Ovary (tissue), 9 donors: Measurements from ENCODE around the gene HRH2. TPM values are rescaled to one million over a fixed set of nuclear protein-coding genes. Genes with fewer than 3 reads are reported as not detected.

ENCODE experiments used
- DNase-seq, 5 donors: peaks; one replicate each; pipeline ENCODE4 v3.0.0-alpha.2; 2019 to 2020
- H3K27ac ChIP-seq, 2 donors: fragments of 200-600 bp; one replicate each; pipeline versions ENCODE4 v1.5.1 to v1.8.0; 2019 to 2022
- H3K27me3 ChIP-seq: fragments of 200-600 bp; one replicate; pipeline ENCODE4 v1.8.0; 2022
- H3K36me3 ChIP-seq: fragments of 200-600 bp; sonication (generic); one replicate; pipeline ENCODE4 v1.5.1; 2019
- H3K4me1 ChIP-seq: one replicate; pipeline ENCODE4 v1.8.1; 2013; ENCODE audit warnings: mild to moderate bottlenecking, moderate library complexity; ENCODE audit not compliant: insufficient read depth
- H3K4me3 ChIP-seq: fragments of 200-600 bp; sonication (generic); one replicate; pipeline ENCODE4 v1.5.1; 2017
- H3K9me3 ChIP-seq, 2 donors: fragments of 200-600 bp in 1 of 2; sonication (generic) in 1 of 2; one replicate each; pipeline versions ENCODE4 v1.5.1 to v1.8.1; 2013 to 2019; ENCODE audit warnings: mild to moderate bottlenecking in 1 of 2, moderate library complexity in 1 of 2
- CTCF ChIP-seq, 3 donors: fragments of 450-650 bp in 2 of 3; fragments of 200-600 bp in 1 of 3; IDR thresholded peaks; one replicate each; pipeline versions ENCODE4 v1.5.1 to v1.8.0; 2016 to 2022; ENCODE audit warnings: antibody characterized with exemption in 3 of 3, mild to moderate bottlenecking in 1 of 3
- EP300 ChIP-seq: sonication (generic); formaldehyde crosslinking; IDR thresholded peaks from one replicate; pipeline ENCODE4 v1.6.1; 2017; ENCODE audit warnings: antibody characterized with exemption
- POLR2A ChIP-seq: fragments of 450-650 bp; IDR thresholded peaks from one replicate; pipeline ENCODE4 v1.6.1; 2017; ENCODE audit warnings: antibody characterized with exemption, mild to moderate bottlenecking, moderate library complexity
- whole genome bisulfite sequencing, 3 donors: extraction: QIAGEN DNeasy Blood & Tissue Kit in 1 of 3; methylation state at CpG; one replicate each; pipeline versions ENCODE4 v1.1.5 to v1.1.7; 2013 to 2017; 5-methylcytosine and 5-hydroxymethylcytosine counted together
- intact Hi-C, 4 donors: fragments of 100-400 bp; cut with DNase I; formaldehyde crosslinking; loops; one replicate each; pipeline versions ENCODE4 v1.11.0 to v1.15.1; 2022 to 2023
- polyA plus RNA-seq, 2 donors: library from polyadenylated mRNA; stranded (reverse); fragments of 200-250 nt in 1 of 2; fragments of 350-450 nt in 1 of 2; fragmentation: Illumina TruSeq in 1 of 2; extraction: RNeasy Lipid Tissue Mini Kit (QIAGEN cat#74804) in 1 of 2; gene quantifications; one replicate each; pipeline ENCODE4 v1.2.3, GENCODE V29; 2013 to 2014
- total RNA-seq, 7 donors: library from RNA; depleted of rRNA in 2 of 7; stranded (reverse); fragments of >200 nt in 2 of 7; fragmentation: NEBNext Ultra II Directional in 3 of 7; extraction: Animal tissue kit (Norgen Biotek cat#: 25700) in 3 of 7; gene quantifications; one replicate each; pipeline versions ENCODE4 v1.1.0 to v1.2.4, GENCODE V29; 2016 to 2023
- donor health status: DM: no; HTN: no; CAD: no; lungs with moderate emphysema.
- donor health status: DM: no; HTN: no; CAD: no.
- donor health status: Bipolar disorder and iron deficiency.
- donor health status: DM: yes; HTN: yes; CAD: no.
- donor health status: DM: no; HTN: no; CAD: no.
- donor health status: DM: yes; HTN: yes; CAD: no.

Gene HRH2
- total and polyA plus RNA-seq, 9 donors: 0.23 to 3.3 (median 1.2) TPM

GRCh38 chr5:175745210-175745609, 87.3 kb downstream of the HRH2 start:
- no peaks in the 10 kb centered on the region for H3K4me1 ChIP-seq
- WGBS, 3 donors: 58 to 77% (median 64%) methylated on average over 3 of the region's 3 CpGs
- DNase-seq: no peak
- H3K4me3 ChIP-seq: no peak overlapping the region
- H3K27me3 ChIP-seq: no peaks in the 10 kb centered on the region
- no peaks in the 10 kb centered on the region for H3K9me3 ChIP-seq
- H3K27ac ChIP-seq: no peak overlapping the region
- TF ChIP-seq CTCF (IDR thresholded peaks at IDR 0.05): no peak
- TF ChIP-seq EP300: no peak
- no peak for TF ChIP-seq POLR2A
- H3K36me3 ChIP-seq: no peaks in the 10 kb centered on the region
- intact Hi-C loops: no loop called here

DNA sequence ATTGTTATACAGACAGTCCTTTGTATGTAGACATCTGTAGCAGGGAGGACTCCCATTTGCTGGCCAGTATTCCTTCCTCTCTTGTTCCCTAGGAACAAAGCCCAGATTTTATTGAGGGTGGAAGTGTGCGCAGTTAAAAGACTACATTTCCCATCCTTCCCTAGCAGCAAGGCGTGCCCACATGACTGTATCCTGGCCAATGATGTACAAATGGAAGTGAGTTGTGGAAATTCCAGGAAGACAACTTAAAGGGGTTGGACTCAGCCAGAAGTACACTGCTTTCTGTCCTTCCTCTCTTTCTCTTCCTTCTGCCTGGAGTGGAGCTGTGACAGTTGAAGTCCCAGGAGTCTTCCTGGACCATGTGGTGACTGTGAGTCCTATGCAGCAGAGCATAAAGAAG, 89.0 kb downstream of the HRH2 start:
- no peaks in the 10 kb centered on the region for H3K27me3 ChIP-seq
- no peak overlapping the region for H3K27ac ChIP-seq

DNA sequence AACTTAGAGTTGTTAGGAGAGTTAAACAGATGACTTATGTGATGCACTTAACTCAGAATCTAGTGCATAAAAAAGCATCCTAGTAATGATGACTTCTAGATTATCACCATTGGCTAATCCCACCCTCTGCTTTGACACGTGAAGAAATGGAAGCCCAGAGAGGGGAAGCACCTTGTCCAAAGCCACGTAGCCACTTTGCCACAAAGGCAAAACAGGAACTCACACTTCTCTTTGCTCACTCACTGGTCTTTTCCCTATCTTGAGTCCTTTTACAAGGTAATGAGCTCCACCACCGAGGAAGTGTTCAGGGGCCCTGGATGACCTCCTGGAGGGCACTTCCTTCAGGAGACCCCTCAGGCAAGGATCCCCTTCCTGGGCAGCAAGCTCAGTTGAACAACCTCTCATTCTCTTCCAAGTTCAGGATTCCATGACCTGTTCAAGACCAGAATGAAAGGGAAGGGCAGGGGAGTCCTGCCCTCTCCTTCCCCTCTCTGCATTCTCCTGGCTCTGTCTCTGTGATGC, 89.7 kb downstream of the HRH2 start:
- Histone ChIP-seq H3K27me3 (no peaks in the 10 kb centered on the region), H3K9me3 (no peaks in the 10 kb centered on the region), H3K4me1 (no peaks in the 10 kb centered on the region), H3K36me3 (no peaks in the 10 kb centered on the region), H3K4me3 (no peak overlapping the region), H3K27ac (no peak overlapping the region)
- intact Hi-C loops: no loop called here
- TF ChIP-seq EP300: no peak
- TF ChIP-seq CTCF (IDR thresholded peaks at IDR 0.05): no peak
- TF ChIP-seq POLR2A: no peak
- 57 to 68% (median 58%) methylated on average over 3 of the region's 3 CpGs for WGBS, 3 donors
- DNase-seq: no peak

More for the DNA sequence above, 89.0 kb downstream of the HRH2 start:
- Histone ChIP-seq H3K4me1 (no peaks in the 10 kb centered on the region), H3K9me3 (no peaks in the 10 kb centered on the region), H3K36me3 (no peaks in the 10 kb centered on the region), H3K4me3 (no peak overlapping the region)
- intact Hi-C loops: no loop called here
- WGBS, 3 donors: 16 to 34% (median 22%) methylated on average over 2 of the region's 2 CpGs
- no peak for DNase-seq
- no peak for TF ChIP-seq CTCF (IDR thresholded peaks at IDR 0.05)
- TF ChIP-seq POLR2A: no peak
- TF ChIP-seq EP300: no peak

GRCh38 chr5:175748650-175749049, 90.8 kb downstream of the HRH2 start:
- Histone ChIP-seq H3K27ac (no peak overlapping the region), H3K4me1 (no peaks in the 10 kb centered on the region), H3K9me3 (no peaks in the 10 kb centered on the region), H3K4me3 (no peak overlapping the region), H3K27me3 (no peaks in the 10 kb centered on the region), H3K36me3 (no peaks in the 10 kb centered on the region)
- whole genome bisulfite sequencing, 3 donors: 49 to 66% (median 55%) methylated on average over 3 of the region's 3 CpGs
- no peak for DNase-seq
- TF ChIP-seq POLR2A (no peak), EP300 (no peak), CTCF (IDR thresholded peaks at IDR 0.05) (no peak)
- intact Hi-C loops: no loop called here
